Loucy (cell line): Measurements from ENCODE around the gene ADAM30.

Source experiments
- EZH2phosphoT487 ChIP-seq: fragments of 200-600 bp; IDR thresholded peaks from 2 replicates; pipeline ENCODE4 v1.6.1; 2018; ENCODE audit warnings: antibody characterized with exemption, mild to moderate bottlenecking, moderate library complexity, borderline replicate concordance
- TF ChIP-seq, protein P1 (sequence below): fragments of 200-600 bp; sonication (generic); conservative IDR thresholded peaks from 2 replicates; pipeline ENCODE4 v1.5.1; 2014; ENCODE audit warnings: mild to moderate bottlenecking, antibody characterized with exemption, low read length

DNA sequence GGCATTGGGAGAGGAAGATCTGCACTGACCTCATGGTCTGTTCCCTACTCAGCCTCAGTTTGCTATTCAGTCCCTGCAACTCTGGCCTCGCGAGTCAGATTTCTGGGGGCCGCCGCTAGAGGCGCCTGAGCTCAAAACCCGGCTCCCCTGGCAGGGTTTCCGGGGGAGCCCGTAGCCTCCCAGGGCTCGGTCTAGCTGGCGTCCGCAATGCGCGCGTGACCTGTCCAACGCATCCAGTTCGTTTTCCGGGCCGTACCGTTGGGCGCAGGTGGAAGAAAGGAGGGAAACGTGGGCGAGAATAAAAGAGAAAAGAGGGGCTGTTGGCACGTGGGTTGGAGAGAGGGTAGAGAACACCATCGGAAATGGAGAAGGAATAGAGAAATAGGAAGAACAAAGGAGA, at the start of gene ADAM30:
- TF ChIP-seq, protein P1, sequence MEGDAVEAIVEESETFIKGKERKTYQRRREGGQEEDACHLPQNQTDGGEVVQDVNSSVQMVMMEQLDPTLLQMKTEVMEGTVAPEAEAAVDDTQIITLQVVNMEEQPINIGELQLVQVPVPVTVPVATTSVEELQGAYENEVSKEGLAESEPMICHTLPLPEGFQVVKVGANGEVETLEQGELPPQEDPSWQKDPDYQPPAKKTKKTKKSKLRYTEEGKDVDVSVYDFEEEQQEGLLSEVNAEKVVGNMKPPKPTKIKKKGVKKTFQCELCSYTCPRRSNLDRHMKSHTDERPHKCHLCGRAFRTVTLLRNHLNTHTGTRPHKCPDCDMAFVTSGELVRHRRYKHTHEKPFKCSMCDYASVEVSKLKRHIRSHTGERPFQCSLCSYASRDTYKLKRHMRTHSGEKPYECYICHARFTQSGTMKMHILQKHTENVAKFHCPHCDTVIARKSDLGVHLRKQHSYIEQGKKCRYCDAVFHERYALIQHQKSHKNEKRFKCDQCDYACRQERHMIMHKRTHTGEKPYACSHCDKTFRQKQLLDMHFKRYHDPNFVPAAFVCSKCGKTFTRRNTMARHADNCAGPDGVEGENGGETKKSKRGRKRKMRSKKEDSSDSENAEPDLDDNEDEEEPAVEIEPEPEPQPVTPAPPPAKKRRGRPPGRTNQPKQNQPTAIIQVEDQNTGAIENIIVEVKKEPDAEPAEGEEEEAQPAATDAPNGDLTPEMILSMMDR = no peak
- TF ChIP-seq EZH2phosphoT487 = no peak
